ENCODE data around the gene PPP1R3G.
"Not testable (repeated sequence)": the region's sequence is repeated elsewhere in the genome, so short reads cannot be mapped to it uniquely, and the experiment has no call there.

The PPP1R3G gene

GRCh38 chr6:5084781-5085647 is at the start of gene PPP1R3G:
PPP1R3G (plus strand) TSS chr6:5085341; CDS start chr6:5085486, 145 bp downstream.
- no peak for DNase-seq (ENCODE audit: low read depth)

DNA sequence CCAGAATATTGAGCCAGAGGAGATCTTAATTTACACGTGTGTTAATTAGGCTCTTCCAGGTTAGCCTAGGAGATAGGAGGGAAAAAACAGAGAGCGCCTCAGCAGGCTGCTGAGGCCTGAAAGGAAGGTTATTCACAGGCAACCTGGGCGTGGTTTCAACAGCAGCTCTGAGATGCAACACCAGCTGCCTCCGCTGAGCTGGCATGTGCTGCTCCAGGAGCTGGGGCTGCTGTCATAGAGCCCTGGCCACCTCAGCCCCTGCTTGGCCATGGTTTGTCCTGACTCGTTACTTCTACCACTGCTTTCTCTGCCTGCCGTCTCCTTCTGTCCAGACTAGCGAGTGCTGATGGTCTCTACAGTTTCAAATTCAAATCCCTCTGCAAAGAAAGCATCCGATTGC is 48.9 kb upstream of the PPP1R3G start:
- DNase-seq (ENCODE audit: low read depth): no peak

GRCh38 chr6:5041955-5042354 is 43.2 kb upstream of the PPP1R3G start:
- DNase-seq (ENCODE audit: low read depth): no peak

DNA sequence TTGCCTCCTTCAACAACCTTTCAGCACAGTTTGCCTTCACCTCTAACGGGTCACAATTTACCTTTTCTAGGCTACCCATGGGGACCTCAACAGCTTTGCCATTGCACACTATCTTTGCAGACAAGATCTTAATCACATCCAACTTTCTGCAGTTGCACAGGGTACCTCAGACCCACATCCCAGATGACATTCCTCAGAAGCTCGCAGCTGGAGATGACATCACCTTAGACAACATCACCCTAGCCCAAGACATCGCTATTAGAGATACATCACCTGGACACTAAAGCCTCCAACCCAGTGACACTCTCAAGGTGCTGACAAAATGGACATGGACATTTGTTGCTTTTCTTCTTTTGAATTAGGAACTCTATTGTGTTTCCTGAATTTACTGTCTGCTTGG is 42.7 kb upstream of the PPP1R3G start:
- no peak for DNase-seq (ENCODE audit: low read depth)

- DNase-seq (ENCODE audit: low read depth): no peak
These were observed 40.3 kb upstream of the PPP1R3G start for GRCh38 chr6:5044866-5045265.

DNA sequence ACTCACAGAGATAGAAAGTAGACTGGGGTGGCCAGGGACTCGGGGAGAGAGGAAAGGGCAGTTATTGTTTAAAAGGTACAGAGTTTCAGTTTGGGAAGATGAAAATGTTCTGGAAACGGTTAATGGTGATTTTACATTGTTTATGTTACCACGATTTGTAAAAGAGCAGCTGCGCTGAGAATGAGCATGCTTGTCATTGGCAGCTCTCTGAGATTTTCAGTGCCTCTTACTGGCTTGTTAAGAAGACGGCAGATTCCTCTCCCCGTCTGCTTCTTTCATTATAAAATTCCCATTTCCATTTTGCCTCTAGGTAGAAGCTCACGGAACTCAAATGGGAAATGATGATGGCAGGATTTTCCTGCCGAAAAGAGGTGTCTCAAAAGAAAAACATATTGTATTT is 39.7 kb upstream of the PPP1R3G start:
- no peak for DNase-seq (ENCODE audit: low read depth)

DNA sequence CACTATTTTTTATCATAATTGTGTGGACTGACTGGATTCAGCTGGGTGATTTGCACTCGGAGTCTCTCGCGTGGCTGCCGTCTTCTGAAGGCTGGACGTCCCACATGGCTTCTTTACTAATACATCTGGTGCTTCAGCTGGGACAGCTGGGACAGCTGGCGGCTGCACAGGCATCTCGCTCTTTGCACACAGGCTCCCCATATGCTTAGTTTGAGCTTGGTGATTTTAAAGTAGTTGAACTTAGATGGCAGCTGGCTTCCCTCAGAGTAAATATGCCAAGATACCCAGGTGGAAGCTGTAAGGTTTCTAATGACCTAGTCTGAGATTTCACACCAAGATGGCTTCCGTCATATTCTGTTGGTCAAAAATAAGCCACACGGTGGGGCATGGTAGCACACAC is 38.7 kb upstream of the PPP1R3G start:
- DNase-seq (ENCODE audit: low read depth): no peak

DNA sequence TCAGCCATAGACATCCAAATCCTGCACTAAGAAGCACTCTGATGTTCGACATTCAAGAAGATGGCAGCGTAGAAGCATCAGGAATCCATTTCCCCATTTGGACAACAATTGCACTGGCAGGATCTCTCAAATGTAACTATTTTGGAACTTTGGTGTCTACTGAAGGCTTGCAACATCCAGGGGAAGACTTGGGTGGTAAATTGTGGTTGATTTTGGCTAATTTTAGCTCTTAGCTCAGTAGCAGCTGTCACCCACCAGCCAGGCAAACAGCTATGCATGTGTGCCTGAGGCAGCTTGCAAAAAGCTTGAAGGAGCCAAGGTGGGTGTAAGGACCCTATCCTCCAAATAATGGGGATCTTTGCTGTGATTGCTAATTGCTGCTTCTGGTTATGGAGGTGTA is 35.1 kb upstream of the PPP1R3G start:
- no peak for DNase-seq (ENCODE audit: low read depth)

DNA sequence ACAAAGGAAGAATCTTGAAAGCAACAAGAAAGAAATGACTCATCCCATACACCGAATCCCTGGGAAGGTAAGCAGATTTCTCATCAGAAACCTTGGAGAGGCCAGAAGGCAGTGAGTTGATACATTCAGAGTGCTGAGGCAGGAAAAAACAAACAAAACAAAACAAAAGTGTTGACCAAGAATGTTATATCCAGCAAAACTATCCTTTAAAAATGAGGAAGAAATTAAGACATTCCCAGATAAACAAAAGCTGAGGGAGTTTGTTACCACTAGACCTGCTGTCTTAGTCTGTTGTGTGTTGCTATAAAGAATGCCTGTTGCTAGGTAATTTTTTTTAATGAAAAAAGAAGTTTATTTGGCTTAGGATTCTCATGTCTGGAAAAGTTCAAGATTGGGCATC is 33.7 kb upstream of the PPP1R3G start:
- DNase-seq (ENCODE audit: low read depth): no peak

GRCh38 chr6:5053038-5053437 is 32.1 kb upstream of the PPP1R3G start:
- DNase-seq (ENCODE audit: low read depth): no peak

GRCh38 chr6:5053864-5054244 is 31.3 kb upstream of the PPP1R3G start:
- no peak for DNase-seq (ENCODE audit: low read depth)

DNA sequence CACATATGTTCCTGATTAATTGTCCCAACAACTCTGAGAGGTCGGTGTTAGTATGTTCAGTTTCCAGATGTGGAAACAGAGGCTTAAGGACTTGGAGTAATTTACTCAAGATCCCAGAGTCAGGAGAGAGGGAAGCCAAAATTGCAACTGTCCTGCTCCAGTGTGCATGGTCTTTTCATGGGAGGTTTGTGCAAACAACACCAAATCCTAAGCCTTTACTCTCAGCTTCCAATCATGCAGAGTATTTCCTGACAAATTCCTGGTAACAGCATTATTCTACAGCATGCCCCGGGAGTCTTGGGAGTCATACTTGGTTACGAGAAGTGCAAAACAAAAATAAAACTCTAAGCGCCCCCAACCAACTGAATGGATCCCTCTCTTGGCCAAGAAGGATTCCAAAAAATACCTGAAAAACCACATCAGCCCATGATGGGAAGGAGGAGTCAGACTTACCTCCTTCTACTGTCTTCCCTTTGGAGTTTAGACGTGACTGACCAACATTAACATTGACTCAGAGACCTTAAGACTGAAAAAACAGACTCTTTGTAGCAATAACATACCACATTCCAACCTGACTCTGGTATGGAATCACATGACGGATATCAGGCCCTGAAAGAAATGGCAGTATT is 30.8 kb upstream of the PPP1R3G start:
- DNase-seq (ENCODE audit: low read depth): no peak

GRCh38 chr6:5055118-5055517 is 30.0 kb upstream of the PPP1R3G start:
- no peak for DNase-seq (ENCODE audit: low read depth)

- DNase-seq (ENCODE audit: low read depth): no peak
These were observed 26.9 kb upstream of the PPP1R3G start for GRCh38 chr6:5058254-5058653.

- DNase-seq (ENCODE audit: low read depth): no peak
These were observed 25.9 kb upstream of the PPP1R3G start for GRCh38 chr6:5059036-5059896.

GRCh38 chr6:5060439-5060838 is 24.7 kb upstream of the PPP1R3G start:
- not testable (repeated sequence) for DNase-seq (ENCODE audit: low read depth)

DNA sequence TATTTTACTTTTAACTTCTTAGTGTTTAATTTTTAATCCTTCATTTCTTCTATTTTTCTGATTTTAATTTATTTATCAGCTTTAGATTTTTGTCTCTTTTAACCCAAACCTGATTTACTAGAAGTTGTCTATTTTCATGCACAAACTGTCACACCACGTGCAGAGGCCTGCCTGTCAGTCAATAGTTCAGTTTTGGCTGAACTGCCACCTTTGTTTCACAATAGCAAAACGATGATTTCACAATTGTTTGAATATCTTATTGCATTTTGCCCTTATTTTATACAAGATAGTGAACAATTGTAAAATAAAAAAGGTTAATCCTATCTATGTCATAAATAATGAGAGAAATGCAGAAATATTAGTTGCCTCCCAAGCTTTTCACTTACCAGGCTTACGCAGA is 24.0 kb upstream of the PPP1R3G start:
- DNase-seq (ENCODE audit: low read depth): no peak

- DNase-seq (ENCODE audit: low read depth): no peak
These were observed 21.5 kb upstream of the PPP1R3G start for GRCh38 chr6:5063617-5064016.

GRCh38 chr6:5066456-5067093 is 18.6 kb upstream of the PPP1R3G start:
- no peak for DNase-seq (ENCODE audit: low read depth)

- DNase-seq (ENCODE audit: low read depth): no peak
These were observed 17.8 kb upstream of the PPP1R3G start for GRCh38 chr6:5067305-5067704.

GRCh38 chr6:5068153-5068751 is 16.9 kb upstream of the PPP1R3G start:
- DNase-seq (ENCODE audit: low read depth): no peak

DNA sequence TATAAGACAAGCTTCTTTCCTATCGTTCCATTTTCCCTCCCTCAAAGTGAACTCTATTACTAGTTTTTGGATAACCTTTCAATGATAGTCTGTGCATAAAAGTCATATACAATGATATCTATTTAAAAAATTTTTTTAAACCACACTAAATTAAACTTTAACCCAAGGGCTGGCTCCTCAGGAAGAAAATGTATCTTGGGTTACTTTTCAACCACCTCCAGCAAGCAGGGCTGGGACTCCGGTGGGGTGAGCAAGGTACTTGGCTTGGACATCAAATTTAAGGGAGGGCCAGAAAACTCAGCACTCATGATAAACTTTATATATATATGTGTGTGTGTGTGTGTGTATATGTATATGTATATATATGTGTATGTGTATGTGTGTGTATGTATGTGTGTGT is 13.9 kb upstream of the PPP1R3G start:
- DNase-seq (ENCODE audit: low read depth): no peak
